Uterus (tissue), 4 donors: ENCODE measurements around the gene PM20D2. TPM values are rescaled to one million over a fixed set of nuclear protein-coding genes. Genes with fewer than 3 reads are reported as not detected.
"Not testable (repeated sequence)": the region's sequence is repeated elsewhere in the genome, so short reads cannot be mapped to it uniquely, and the experiment has no call there.

ENCODE experiments used
- DNase-seq, 2 donors: peaks; one replicate each; pipeline ENCODE4 v3.0.0-alpha.2; 2019 to 2020
- H3K27ac ChIP-seq, 2 donors: fragments of 200-600 bp; sonication (generic); 1 replicate in 1 of 2; 2 replicates in 1 of 2; pipeline ENCODE4 v1.5.1; 2016 to 2018
- H3K27me3 ChIP-seq, 2 donors: fragments of 200-600 bp; sonication (generic); one replicate each; pipeline ENCODE4 v1.5.1; 2018 to 2019; ENCODE audit warnings: control low read depth in 1 of 2
- H3K36me3 ChIP-seq, 2 donors: fragments of 200-600 bp; sonication (generic); one replicate each; pipeline ENCODE4 v1.5.1; 2019; ENCODE audit warnings: control low read depth in 1 of 2
- H3K4me1 ChIP-seq, 2 donors: fragments of 200-600 bp; sonication (generic); one replicate each; pipeline ENCODE4 v1.5.1; 2018 to 2019; ENCODE audit warnings: control low read depth in 1 of 2
- H3K4me3 ChIP-seq, 2 donors: fragments of 200-600 bp; sonication (generic); 1 replicate in 1 of 2; 2 replicates in 1 of 2; pipeline ENCODE4 v1.5.1; 2018 to 2019; ENCODE audit warnings: mild to moderate bottlenecking in 1 of 2
- H3K9me3 ChIP-seq, 2 donors: fragments of 200-600 bp; sonication (generic); one replicate each; pipeline ENCODE4 v1.5.1; 2019; ENCODE audit warnings: control low read depth in 1 of 2
- CTCF ChIP-seq, 4 experiments: fragments of 200-600 bp in 2 of 4; fragments of 450-650 bp in 2 of 4; sonication (generic) in 2 of 4; IDR thresholded peaks; one replicate each; pipeline ENCODE4 v1.5.1; 2016 to 2019; ENCODE audit warnings: antibody characterized with exemption in 4 of 4, mild to moderate bottlenecking in 2 of 4, moderate library complexity in 1 of 4
- POLR2A ChIP-seq, 2 donors: fragments of 450-650 bp; IDR thresholded peaks; one replicate each; pipeline ENCODE4 v1.6.1; 2016; ENCODE audit warnings: antibody characterized with exemption in 2 of 2, mild to moderate bottlenecking in 1 of 2, moderate library complexity in 1 of 2
- intact Hi-C: fragments of 100-400 bp; cut with DNase I; formaldehyde crosslinking; loops from one replicate; pipeline ENCODE4 v1.15.1; 2023; ENCODE audit warnings: low total_unique reads
- total RNA-seq, 4 donors: library from RNA; depleted of rRNA in 3 of 4; stranded (reverse); fragments of >200 nt in 3 of 4; gene quantifications; one replicate each; pipeline versions ENCODE4 v1.1.0 to v1.2.4, GENCODE V29; 2014 to 2023
- donor health status: DM: yes; HTN: yes; CAD: no.

Gene PM20D2
- total RNA-seq, 4 donors from 2014 or later = 5.6 to 50.3 (median 16.0) TPM

GRCh38 chr6:89122625-89123024, 23.2 kb upstream of the PM20D2 start:
- DNase-seq = no peak
- TF ChIP-seq CTCF (IDR thresholded peaks at IDR 0.05) = peak; percentile 14 to 33 (median 20)
- TF ChIP-seq POLR2A (IDR thresholded peaks at IDR 0.05) = no peak
- intact Hi-C loops = no loop called here
- Histone ChIP-seq H3K36me3 (no peaks in the 10 kb centered on the region), H3K27me3 (no peaks in the 10 kb centered on the region), H3K4me3 (no peak overlapping the region), H3K9me3 (no peaks in the 10 kb centered on the region), H3K4me1 (no peaks in the 10 kb centered on the region), H3K27ac (no peak overlapping the region)

GRCh38 chr6:89128256-89128671, 17.6 kb upstream of the PM20D2 start:
- H3K4me1 ChIP-seq, H3K4me3 ChIP-seq, intact Hi-C loops, H3K36me3 ChIP-seq, H3K27me3 ChIP-seq, H3K9me3 ChIP-seq, DNase-seq, H3K27ac ChIP-seq: not testable (repeated sequence)

GRCh38 chr6:89131599-89131998, 14.3 kb upstream of the PM20D2 start:
- Histone ChIP-seq H3K27me3 (no peaks in the 10 kb centered on the region), H3K4me1 (no peaks in the 10 kb centered on the region), H3K36me3 (no peaks in the 10 kb centered on the region), H3K27ac (no peak overlapping the region), H3K4me3 (no peak overlapping the region), H3K9me3 (no peaks in the 10 kb centered on the region)
- DNase-seq = no peak
- intact Hi-C loops = no loop called here
- TF ChIP-seq CTCF (IDR thresholded peaks at IDR 0.05) = no peak
- TF ChIP-seq POLR2A (IDR thresholded peaks at IDR 0.05) = no peak

GRCh38 chr6:89132057-89132456, 13.8 kb upstream of the PM20D2 start:
- intact Hi-C loops = no loop called here
- H3K36me3 ChIP-seq = no peaks in the 10 kb centered on the region
- H3K4me3 ChIP-seq = no peak overlapping the region
- no peak for DNase-seq
- no peaks in the 10 kb centered on the region for H3K4me1 ChIP-seq
- H3K9me3 ChIP-seq = no peaks in the 10 kb centered on the region
- no peak overlapping the region for H3K27ac ChIP-seq
- H3K27me3 ChIP-seq = no peaks in the 10 kb centered on the region
- TF ChIP-seq CTCF (IDR thresholded peaks at IDR 0.05) (no peak), POLR2A (IDR thresholded peaks at IDR 0.05) (no peak)

GRCh38 chr6:89133981-89134380, 11.9 kb upstream of the PM20D2 start:
- no peaks in the 10 kb centered on the region for H3K9me3 ChIP-seq
- intact Hi-C loops = no loop called here
- no peak overlapping the region for H3K27ac ChIP-seq
- no peak for TF ChIP-seq POLR2A (IDR thresholded peaks at IDR 0.05)
- TF ChIP-seq CTCF (IDR thresholded peaks at IDR 0.05) = no peak
- H3K4me1 ChIP-seq = no peaks in the 10 kb centered on the region
- no peaks in the 10 kb centered on the region for H3K27me3 ChIP-seq
- no peak for DNase-seq
- no peaks in the 10 kb centered on the region for H3K36me3 ChIP-seq
- no peak overlapping the region for H3K4me3 ChIP-seq

- no peaks in the 10 kb centered on the region for H3K4me1 ChIP-seq
- H3K27me3 ChIP-seq = no peaks in the 10 kb centered on the region
- no peak overlapping the region for H3K4me3 ChIP-seq
- no peak for DNase-seq
- intact Hi-C loops = no loop called here
- H3K36me3 ChIP-seq = no peaks in the 10 kb centered on the region
- no peak for TF ChIP-seq CTCF (IDR thresholded peaks at IDR 0.05)
- no peak for TF ChIP-seq POLR2A (IDR thresholded peaks at IDR 0.05)
- no peaks in the 10 kb centered on the region for H3K9me3 ChIP-seq
- H3K27ac ChIP-seq = no peak overlapping the region
Measured at GRCh38 chr6:89134723-89135122, 11.1 kb upstream of the PM20D2 start.
